Suprapubic skin (tissue), 3 donors: ENCODE data around the gene KIF21B.

ENCODE experiments used
- EP300 ChIP-seq: sonication (generic); formaldehyde crosslinking; IDR thresholded peaks from one replicate; pipeline ENCODE4 v1.6.1; 2017; ENCODE audit warnings: antibody characterized with exemption
- POLR2A ChIP-seq, 2 donors: fragments of 450-650 bp; IDR thresholded peaks; one replicate each; pipeline ENCODE4 v1.6.1; 2017; ENCODE audit warnings: antibody characterized with exemption in 2 of 2, mild to moderate bottlenecking in 2 of 2, moderate library complexity in 2 of 2
- TF ChIP-seq, protein P1 (sequence below), 2 donors: fragments of 200-600 bp in 1 of 2; fragments of 450-650 bp in 1 of 2; sonication (generic) in 1 of 2; IDR thresholded peaks; one replicate each; pipeline ENCODE4 v1.5.1; 2016 to 2019; ENCODE audit warnings: antibody characterized with exemption in 2 of 2, mild to moderate bottlenecking in 1 of 2, moderate library complexity in 1 of 2

DNA sequence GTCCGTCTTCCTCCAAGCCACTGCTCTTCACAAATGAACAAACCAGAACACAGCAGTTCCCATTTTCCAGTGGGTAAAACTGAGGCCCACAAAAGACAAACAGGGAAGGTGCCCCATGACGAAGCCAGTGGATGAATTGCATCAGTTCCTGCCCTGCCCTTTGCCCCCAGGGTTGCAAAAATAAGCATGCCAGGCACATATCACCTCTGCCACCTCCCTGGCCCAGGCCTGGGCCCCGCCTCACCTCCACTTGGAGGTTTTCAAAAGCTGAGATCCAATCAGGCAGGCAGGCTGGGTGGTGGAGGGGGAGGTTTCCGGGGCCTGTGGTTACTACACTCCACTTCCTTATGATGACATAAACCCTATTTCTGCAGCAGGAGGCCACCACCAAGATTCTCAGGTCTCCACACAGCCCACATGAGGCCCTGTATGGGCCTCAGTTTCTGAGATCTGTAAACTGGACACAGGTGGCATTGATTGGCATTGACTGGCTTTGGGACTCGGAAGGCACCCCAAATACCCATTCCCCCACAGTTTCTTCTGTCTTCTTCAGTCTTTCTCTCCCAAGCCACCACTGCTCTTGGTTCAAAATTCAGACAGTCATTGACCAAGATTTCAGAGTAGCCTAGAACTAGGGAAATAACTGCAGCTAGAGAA, 4.1 kb downstream of the KIF21B start:
- TF ChIP-seq, protein P1, sequence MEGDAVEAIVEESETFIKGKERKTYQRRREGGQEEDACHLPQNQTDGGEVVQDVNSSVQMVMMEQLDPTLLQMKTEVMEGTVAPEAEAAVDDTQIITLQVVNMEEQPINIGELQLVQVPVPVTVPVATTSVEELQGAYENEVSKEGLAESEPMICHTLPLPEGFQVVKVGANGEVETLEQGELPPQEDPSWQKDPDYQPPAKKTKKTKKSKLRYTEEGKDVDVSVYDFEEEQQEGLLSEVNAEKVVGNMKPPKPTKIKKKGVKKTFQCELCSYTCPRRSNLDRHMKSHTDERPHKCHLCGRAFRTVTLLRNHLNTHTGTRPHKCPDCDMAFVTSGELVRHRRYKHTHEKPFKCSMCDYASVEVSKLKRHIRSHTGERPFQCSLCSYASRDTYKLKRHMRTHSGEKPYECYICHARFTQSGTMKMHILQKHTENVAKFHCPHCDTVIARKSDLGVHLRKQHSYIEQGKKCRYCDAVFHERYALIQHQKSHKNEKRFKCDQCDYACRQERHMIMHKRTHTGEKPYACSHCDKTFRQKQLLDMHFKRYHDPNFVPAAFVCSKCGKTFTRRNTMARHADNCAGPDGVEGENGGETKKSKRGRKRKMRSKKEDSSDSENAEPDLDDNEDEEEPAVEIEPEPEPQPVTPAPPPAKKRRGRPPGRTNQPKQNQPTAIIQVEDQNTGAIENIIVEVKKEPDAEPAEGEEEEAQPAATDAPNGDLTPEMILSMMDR (IDR thresholded peaks at IDR 0.05), result no peak
- TF ChIP-seq EP300 (no peak), POLR2A (IDR thresholded peaks at IDR 0.05) (no peak)
